ENCODE measurements around the gene FCER1G.

Gene FCER1G

GRCh38 chr1:161189036-161189435 is 26.1 kb upstream of the FCER1G start (continued):
- TF ChIP-seq KLF16 (tag by site-specific recombination; IDR thresholded peaks at IDR 0.05) (no peak), GLI4 (tag by site-specific recombination; IDR thresholded peaks at IDR 0.05) (no peak), SP3 (tag by site-specific recombination; IDR thresholded peaks at IDR 0.05) (no peak), ZNF19 (tag by site-specific recombination; IDR thresholded peaks at IDR 0.05; ENCODE audit: low read depth) (no peak), ZNF311 (tag by site-specific recombination; IDR thresholded peaks at IDR 0.05; ENCODE audit: borderline replicate concordance) (no peak), ZNF707 (tag by site-specific recombination; IDR thresholded peaks at IDR 0.05) (no peak), ZNF624 (tag by site-specific recombination; IDR thresholded peaks at IDR 0.05) (no peak), ZNF121 (tag by site-specific recombination; IDR thresholded peaks at IDR 0.05) (no peak), ZNF433 (tag by site-specific recombination; IDR thresholded peaks at IDR 0.05; ENCODE audit: low read depth) (no peak)
- TF ChIP-seq, protein P1, sequence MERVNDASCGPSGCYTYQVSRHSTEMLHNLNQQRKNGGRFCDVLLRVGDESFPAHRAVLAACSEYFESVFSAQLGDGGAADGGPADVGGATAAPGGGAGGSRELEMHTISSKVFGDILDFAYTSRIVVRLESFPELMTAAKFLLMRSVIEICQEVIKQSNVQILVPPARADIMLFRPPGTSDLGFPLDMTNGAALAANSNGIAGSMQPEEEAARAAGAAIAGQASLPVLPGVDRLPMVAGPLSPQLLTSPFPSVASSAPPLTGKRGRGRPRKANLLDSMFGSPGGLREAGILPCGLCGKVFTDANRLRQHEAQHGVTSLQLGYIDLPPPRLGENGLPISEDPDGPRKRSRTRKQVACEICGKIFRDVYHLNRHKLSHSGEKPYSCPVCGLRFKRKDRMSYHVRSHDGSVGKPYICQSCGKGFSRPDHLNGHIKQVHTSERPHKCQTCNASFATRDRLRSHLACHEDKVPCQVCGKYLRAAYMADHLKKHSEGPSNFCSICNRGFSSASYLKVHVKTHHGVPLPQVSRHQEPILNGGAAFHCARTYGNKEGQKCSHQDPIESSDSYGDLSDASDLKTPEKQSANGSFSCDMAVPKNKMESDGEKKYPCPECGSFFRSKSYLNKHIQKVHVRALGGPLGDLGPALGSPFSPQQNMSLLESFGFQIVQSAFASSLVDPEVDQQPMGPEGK (tag by site-specific recombination; IDR thresholded peaks at IDR 0.05), result no peak

DNA sequence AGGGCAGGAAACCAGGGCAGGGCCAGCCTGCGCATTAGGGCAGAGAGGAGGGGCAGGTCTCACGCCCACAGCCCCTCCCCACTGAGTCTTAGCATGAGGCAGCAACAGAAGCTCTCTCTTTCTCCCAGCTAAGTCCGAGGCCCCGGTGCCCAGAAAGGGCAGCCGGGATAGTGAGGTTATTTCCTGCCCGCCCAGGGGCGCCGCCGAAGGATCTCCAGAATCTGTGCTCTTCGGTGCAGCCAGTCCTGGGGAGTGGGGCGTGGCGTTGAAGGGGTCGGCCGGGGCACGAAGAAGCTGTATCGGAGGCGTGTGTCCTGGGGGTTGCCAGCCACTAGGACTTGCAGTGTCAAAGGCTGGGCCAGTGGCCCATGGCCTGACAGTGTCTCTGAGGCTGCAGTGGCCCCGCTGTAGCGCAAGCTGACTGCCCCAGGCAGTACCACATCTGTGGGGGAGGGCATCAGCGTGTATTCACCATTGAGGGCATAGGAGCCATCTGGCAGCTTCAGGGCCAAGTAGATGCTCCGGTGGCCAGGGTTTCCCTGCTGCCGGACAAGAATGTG is 24.1 kb upstream of the FCER1G start:
- CTCF ChIA-PET, result interaction anchor here (0.7 to 4.5 kb wide), 17 partner anchors 9 to 251 kb away, joined by 3 to 45 read pairs (median 10); partner anchors contain the start of genes APOA2, NDUFS2, PPOX and TOMM40L
- no peak overlapping the region for H3K4me3 ChIP-seq (ENCODE audit: low read depth, low read length)
- H3K36me3 ChIP-seq (ENCODE audit: control insufficient read depth in 2 of 2, insufficient read depth in 1 of 2, low read length in 2 of 2), result no peaks in the 10 kb centered on the region
- H3K9me3 ChIP-seq (ENCODE audit: control insufficient read depth, insufficient read depth, low read depth, low read length), result no peaks in the 10 kb centered on the region
- TF ChIP-seq ZFP41 (tag by site-specific recombination; IDR thresholded peaks at IDR 0.05; ENCODE audit: borderline replicate concordance) (no peak), ZNF837 (tag by site-specific recombination; IDR thresholded peaks at IDR 0.05) (no peak), ZNF561 (tag by site-specific recombination; IDR thresholded peaks at IDR 0.05; ENCODE audit: borderline replicate concordance) (no peak), TRIM28 (IDR thresholded peaks at IDR 0.05; ENCODE audit: borderline replicate concordance, low read length) (no peak), REPIN1 (tag by site-specific recombination; IDR thresholded peaks at IDR 0.05; ENCODE audit: low read depth) (no peak), ZNF335 (tag by site-specific recombination; conservative IDR thresholded peaks at IDR 0.05) (no peak)
- POLR2A ChIA-PET, result interaction anchor here (0.6 to 1.3 kb wide), 5 partner anchors 11 to 199 kb away, joined by 3 to 4 read pairs (median 3); partner anchors contain the start of genes NDUFS2 and PPOX
- no peak overlapping the region for H3K27ac ChIP-seq (ENCODE audit: extremely low read depth, low read depth, low read length)
- H3K4me1 ChIP-seq (ENCODE audit: control insufficient read depth, insufficient read depth, low read length), result no peaks in the 10 kb centered on the region

DNA sequence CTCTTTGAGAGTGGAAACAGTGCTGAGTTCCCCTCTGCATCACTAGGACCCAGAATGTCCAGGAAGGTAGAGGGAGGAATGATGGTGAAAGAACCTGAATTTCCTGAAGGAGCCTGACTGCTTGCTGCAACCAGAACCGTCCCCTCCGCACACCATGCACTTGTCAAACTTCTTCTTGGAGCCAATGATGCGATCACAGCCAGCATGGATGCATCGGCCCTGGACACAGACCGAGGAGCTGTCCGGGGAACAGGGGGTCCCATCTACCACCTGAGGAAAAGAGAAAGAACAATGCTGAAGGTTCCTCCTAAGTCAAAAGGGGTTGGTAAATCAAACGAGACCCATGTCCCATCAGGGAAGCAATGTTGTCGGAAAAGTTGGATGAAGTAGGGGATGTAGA is 23.1 kb upstream of the FCER1G start:
- H3K4me1 ChIP-seq (ENCODE audit: control insufficient read depth, insufficient read depth, low read length), result no peaks in the 10 kb centered on the region
- ChIA-PET POLR2A (interaction anchor here (0.6 to 1.3 kb wide), 3 partner anchors 10 to 26 kb away, joined by 3 to 4 read pairs (median 3); partner anchors contain the start of genes NDUFS2 and PPOX), CTCF (interaction anchor here (0.6 to 4.5 kb wide), 33 partner anchors 9 to 655 kb away, joined by 3 to 45 read pairs (median 5); partner anchors contain the start of genes APOA2, NDUFS2, PPOX and TOMM40L)
- H3K4me3 ChIP-seq (ENCODE audit: low read depth, low read length), result no peak overlapping the region
- H3K36me3 ChIP-seq (ENCODE audit: control insufficient read depth in 2 of 2, insufficient read depth in 1 of 2, low read length in 2 of 2), result no peaks in the 10 kb centered on the region
- no peaks in the 10 kb centered on the region for H3K9me3 ChIP-seq (ENCODE audit: control insufficient read depth, insufficient read depth, low read depth, low read length)
- H3K27ac ChIP-seq (ENCODE audit: extremely low read depth, low read depth, low read length), result no peak overlapping the region
- TF ChIP-seq ZNF394 (tag by site-specific recombination; IDR thresholded peaks at IDR 0.05; ENCODE audit: borderline replicate concordance) (no peak), ZNF155 (tag by site-specific recombination; IDR thresholded peaks at IDR 0.05) (no peak), ZNF670 (tag by site-specific recombination; IDR thresholded peaks at IDR 0.05; ENCODE audit: low read depth) (no peak), ZNF133 (tag by site-specific recombination; IDR thresholded peaks at IDR 0.05) (no peak), ZNF571 (tag by site-specific recombination; IDR thresholded peaks at IDR 0.05) (no peak), ZNF37A (tag by site-specific recombination; IDR thresholded peaks at IDR 0.05) (no peak), ZNF146 (tag by site-specific recombination; IDR thresholded peaks at IDR 0.05) (no peak), ZNF157 (tag by site-specific recombination; IDR thresholded peaks at IDR 0.05) (no peak), ZEB2 (tag by site-specific recombination; IDR thresholded peaks at IDR 0.05) (no peak), ZFP37 (tag by site-specific recombination; IDR thresholded peaks at IDR 0.05) (no peak), ZNF660 (tag by site-specific recombination; IDR thresholded peaks at IDR 0.05) (no peak), ZNF792 (tag by site-specific recombination; IDR thresholded peaks at IDR 0.05) (no peak)
- TF ChIP-seq, protein P2, sequence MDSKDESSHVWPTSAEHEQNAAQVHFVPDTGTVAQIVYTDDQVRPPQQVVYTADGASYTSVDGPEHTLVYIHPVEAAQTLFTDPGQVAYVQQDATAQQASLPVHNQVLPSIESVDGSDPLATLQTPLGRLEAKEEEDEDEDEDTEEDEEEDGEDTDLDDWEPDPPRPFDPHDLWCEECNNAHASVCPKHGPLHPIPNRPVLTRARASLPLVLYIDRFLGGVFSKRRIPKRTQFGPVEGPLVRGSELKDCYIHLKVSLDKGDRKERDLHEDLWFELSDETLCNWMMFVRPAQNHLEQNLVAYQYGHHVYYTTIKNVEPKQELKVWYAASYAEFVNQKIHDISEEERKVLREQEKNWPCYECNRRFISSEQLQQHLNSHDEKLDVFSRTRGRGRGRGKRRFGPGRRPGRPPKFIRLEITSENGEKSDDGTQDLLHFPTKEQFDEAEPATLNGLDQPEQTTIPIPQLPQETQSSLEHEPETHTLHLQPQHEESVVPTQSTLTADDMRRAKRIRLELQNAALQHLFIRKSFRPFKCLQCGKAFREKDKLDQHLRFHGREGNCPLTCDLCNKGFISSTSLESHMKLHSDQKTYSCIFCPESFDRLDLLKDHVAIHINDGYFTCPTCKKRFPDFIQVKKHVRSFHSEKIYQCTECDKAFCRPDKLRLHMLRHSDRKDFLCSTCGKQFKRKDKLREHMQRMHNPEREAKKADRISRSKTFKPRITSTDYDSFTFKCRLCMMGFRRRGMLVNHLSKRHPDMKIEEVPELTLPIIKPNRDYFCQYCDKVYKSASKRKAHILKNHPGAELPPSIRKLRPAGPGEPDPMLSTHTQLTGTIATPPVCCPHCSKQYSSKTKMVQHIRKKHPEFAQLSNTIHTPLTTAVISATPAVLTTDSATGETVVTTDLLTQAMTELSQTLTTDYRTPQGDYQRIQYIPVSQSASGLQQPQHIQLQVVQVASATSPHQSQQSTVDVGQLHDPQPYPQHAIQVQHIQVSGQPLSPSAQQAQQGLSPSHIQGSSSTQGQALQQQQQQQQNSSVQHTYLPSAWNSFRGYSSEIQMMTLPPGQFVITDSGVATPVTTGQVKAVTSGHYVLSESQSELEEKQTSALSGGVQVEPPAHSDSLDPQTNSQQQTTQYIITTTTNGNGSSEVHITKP (tag by site-specific recombination; IDR thresholded peaks at IDR 0.05), result no peak
